Neural progenitor cell (in vitro differentiated cells): Measurements from ENCODE around the gene VPS8. TPM values are rescaled to one million over a fixed set of nuclear protein-coding genes. Genes with fewer than 3 reads are reported as not detected.

Experiments
- DNase-seq: peaks from one replicate; pipeline ENCODE4 v3.0.0-alpha.2; 2016; ENCODE audit warnings: low spot score
- H2AFZ ChIP-seq: fragments of 200-600 bp; sonication (generic); replicated peaks from 2 replicates; pipeline ENCODE4 v1.6.1; 2016; ENCODE audit warnings: antibody characterized with exemption
- H3F3A ChIP-seq: fragments of 200-600 bp; sonication (generic); 2 replicates; pipeline ENCODE4 v1.6.1; 2016; ENCODE audit warnings: antibody characterized with exemption, low read depth
- H3K27ac ChIP-seq: fragments of 200-600 bp; sonication (generic); 2 replicates; pipeline ENCODE4 v1.5.1; 2016; ENCODE audit warnings: mild to moderate bottlenecking
- H3K27me3 ChIP-seq: fragments of 200-600 bp; sonication (generic); 2 replicates; pipeline ENCODE4 v1.6.1; 2016; ENCODE audit warnings: mild to moderate bottlenecking, moderate library complexity
- H3K36me3 ChIP-seq: fragments of 200-600 bp; sonication (generic); 2 replicates; pipeline ENCODE4 v1.5.1; 2016
- H3K4me1 ChIP-seq: fragments of 200-600 bp; sonication (generic); 2 replicates; pipeline ENCODE4 v1.6.1; 2016; ENCODE audit warnings: mixed run types
- H3K4me2 ChIP-seq: fragments of 200-600 bp; sonication (generic); 2 replicates; pipeline ENCODE4 v1.6.1; 2016
- H3K4me3 ChIP-seq: fragments of 200-600 bp; sonication (generic); 2 replicates; pipeline ENCODE4 v1.5.1; 2016
- H3K79me2 ChIP-seq: fragments of 200-600 bp; sonication (generic); 2 replicates; pipeline ENCODE4 v1.6.1; 2016; ENCODE audit warnings: low read depth
- H3K9ac ChIP-seq: fragments of 200-600 bp; sonication (generic); 2 replicates; pipeline ENCODE4 v1.6.1; 2016
- H3K9me3 ChIP-seq: fragments of 200-600 bp; sonication (generic); 2 replicates; pipeline ENCODE4 v1.5.1; 2016; ENCODE audit warnings: low read depth
- H4K20me1 ChIP-seq: fragments of 200-600 bp; sonication (generic); 2 replicates; pipeline ENCODE4 v1.6.1; 2016; ENCODE audit warnings: low read depth
- H3K27ac Mint-ChIP-seq: 3 replicates; pipeline ENCODE4 v1.8.0; 2021; ENCODE audit warnings: mixed read lengths
- H3K27me3 Mint-ChIP-seq: 2 replicates; pipeline ENCODE4 v1.8.0; 2022; ENCODE audit warnings: low read depth, mild to moderate bottlenecking, inconsistent platforms, moderate library complexity, mixed read lengths; ENCODE audit not compliant: insufficient read depth
- H3K36me3 Mint-ChIP-seq: 3 replicates; pipeline ENCODE4 v1.8.0; 2021; ENCODE audit warnings: mixed read lengths
- H3K4me1 Mint-ChIP-seq: 3 replicates; pipeline ENCODE4 v1.8.0; 2021; ENCODE audit warnings: mixed read lengths
- H3K4me3 Mint-ChIP-seq: 3 replicates; pipeline ENCODE4 v1.8.0; 2021; ENCODE audit warnings: mild to moderate bottlenecking, moderate library complexity, mixed read lengths
- H3K9me3 Mint-ChIP-seq: 3 replicates; pipeline ENCODE4 v1.8.0; 2020; ENCODE audit warnings: mixed read lengths
- CTCF ChIP-seq: fragments of 200-600 bp; sonication (generic); IDR thresholded peaks from 2 replicates; pipeline ENCODE4 v1.5.1; 2017; ENCODE audit warnings: antibody characterized with exemption, mild to moderate bottlenecking
- EZH2 ChIP-seq: fragments of 200-600 bp; sonication (generic); IDR thresholded peaks from 2 replicates; pipeline ENCODE4 v1.6.1; 2017; ENCODE audit warnings: antibody characterized with exemption, mild to moderate bottlenecking, moderate library complexity
- EZH2phosphoT487 ChIP-seq: fragments of 200-600 bp; sonication (generic); IDR thresholded peaks from 2 replicates; pipeline ENCODE4 v1.6.1; 2017; ENCODE audit warnings: antibody characterized with exemption
- total RNA-seq: library from RNA; depleted of rRNA; stranded (reverse); fragments of >200 nt; gene quantifications from 2 replicates; pipeline ENCODE4 v1.2.3, GENCODE V29; 2015; ENCODE audit warnings: low replicate concordance

VPS8 gene
- total RNA-seq, 1 donor from 2014 or later = 93.1 TPM

- no peak overlapping the region for H3K27ac Mint-ChIP-seq
- Histone ChIP-seq H3K4me1 (no peaks in the 10 kb centered on the region), H4K20me1 (no peaks in the 10 kb centered on the region), H3K27me3 (no peaks in the 10 kb centered on the region), H3K4me3 (no peak overlapping the region), H2AFZ (no peak overlapping the region), H3K27ac (no peak overlapping the region), H3K9ac (no peak overlapping the region), H3K79me2 (no peaks in the 10 kb centered on the region), H3F3A (no peaks in the 10 kb centered on the region), H3K4me2 (no peak overlapping the region), H3K9me3 (no peaks in the 10 kb centered on the region), H3K36me3 (no peaks in the 10 kb centered on the region)
- H3K27me3 Mint-ChIP-seq = no peaks in the 10 kb centered on the region
- no peak overlapping the region for H3K4me3 Mint-ChIP-seq
- H3K9me3 Mint-ChIP-seq = no peaks in the 10 kb centered on the region
- TF ChIP-seq EZH2phosphoT487 (no peak), EZH2 (no peak), CTCF (no peak)
- no peaks in the 10 kb centered on the region for H3K36me3 Mint-ChIP-seq
- H3K4me1 Mint-ChIP-seq = no peaks in the 10 kb centered on the region
- no peak for DNase-seq
Measured at GRCh38 chr3:184924547-184924946, 112.6 kb downstream of the VPS8 start.

GRCh38 chr3:184927796-184928315 is 115.9 kb downstream of the VPS8 start:
- H3K27ac Mint-ChIP-seq = no peak overlapping the region
- no peak overlapping the region for H3K4me3 Mint-ChIP-seq
- no peak overlapping the region for H2AFZ ChIP-seq

GRCh38 chr3:184932777-184933176 is 120.8 kb downstream of the VPS8 start:
- TF ChIP-seq CTCF (no peak), EZH2phosphoT487 (no peak), EZH2 (no peak)
- DNase-seq = no peak
- Histone ChIP-seq H3K4me3 (no peak overlapping the region), H3K4me1 (no peaks in the 10 kb centered on the region), H3K27me3 (no peaks in the 10 kb centered on the region), H3K4me2 (no peak overlapping the region), H3K27ac (no peak overlapping the region), H3K36me3 (no peaks in the 10 kb centered on the region), H3F3A (no peaks in the 10 kb centered on the region), H3K79me2 (no peaks in the 10 kb centered on the region), H3K9me3 (no peaks in the 10 kb centered on the region), H2AFZ (no peak overlapping the region), H3K9ac (no peak overlapping the region), H4K20me1 (no peaks in the 10 kb centered on the region)
- Mint-ChIP-seq H3K27ac (no peak overlapping the region), H3K36me3 (peaks cover 3% of the 10 kb centered on the region), H3K4me1 (no peaks in the 10 kb centered on the region), H3K9me3 (no peaks in the 10 kb centered on the region), H3K27me3 (no peaks in the 10 kb centered on the region), H3K4me3 (no peak overlapping the region)

More at GRCh38 chr3:184927796-184928315, 115.9 kb downstream of the VPS8 start:
- Mint-ChIP-seq H3K9me3 (no peaks in the 10 kb centered on the region), H3K4me1 (no peaks in the 10 kb centered on the region), H3K36me3 (no peaks in the 10 kb centered on the region), H3K27me3 (no peaks in the 10 kb centered on the region)
- Histone ChIP-seq H3K4me3 (no peak overlapping the region), H3K9me3 (no peaks in the 10 kb centered on the region), H3K79me2 (no peaks in the 10 kb centered on the region), H3K9ac (no peak overlapping the region), H4K20me1 (no peaks in the 10 kb centered on the region), H3F3A (no peaks in the 10 kb centered on the region), H3K4me1 (no peaks in the 10 kb centered on the region), H3K4me2 (no peak overlapping the region), H3K36me3 (no peaks in the 10 kb centered on the region), H3K27me3 (no peaks in the 10 kb centered on the region), H3K27ac (no peak overlapping the region)
- TF ChIP-seq CTCF (no peak), EZH2 (no peak), EZH2phosphoT487 (no peak)
- DNase-seq = no peak
